GM23248 (cell line): ENCODE data around the gene PCTP. TPM values are rescaled to one million over a fixed set of nuclear protein-coding genes. Genes with fewer than 3 reads are reported as not detected.
A peak's percentile ranks its signal among the peaks of the same experiment; 100 is the strongest.

Source experiments
- DNase-seq: peaks from one replicate; pipeline ENCODE4 v3.0.0-alpha.2; 2015
- H2AFZ ChIP-seq: fragments of 200-600 bp; sonication (generic); 2 replicates; pipeline ENCODE4 v1.6.1; 2016; ENCODE audit warnings: antibody characterized with exemption
- H3F3A ChIP-seq: fragments of 200-600 bp; sonication (generic); 2 replicates; pipeline ENCODE4 v1.6.1; 2016; ENCODE audit warnings: mild to moderate bottlenecking, antibody characterized with exemption, mixed run types; ENCODE audit not compliant: insufficient read depth
- H3K27ac ChIP-seq: fragments of 200-600 bp; sonication (generic); 2 replicates; pipeline ENCODE4 v1.5.1; 2016; ENCODE audit warnings: mild to moderate bottlenecking
- H3K27me3 ChIP-seq: fragments of 200-600 bp; sonication (generic); replicated peaks from 2 replicates; pipeline ENCODE4 v1.6.1; 2016; ENCODE audit warnings: mild to moderate bottlenecking; ENCODE audit not compliant: insufficient read depth
- H3K36me3 ChIP-seq: fragments of 200-600 bp; sonication (generic); 2 replicates; pipeline ENCODE4 v1.6.1; 2016; ENCODE audit warnings: low read depth, mild to moderate bottlenecking
- H3K4me1 ChIP-seq: fragments of 200-600 bp; sonication (generic); 2 replicates; pipeline ENCODE4 v1.6.1; 2016; ENCODE audit warnings: mild to moderate bottlenecking; ENCODE audit not compliant: insufficient read depth
- H3K4me2 ChIP-seq: fragments of 200-600 bp; sonication (generic); one replicate; pipeline ENCODE4 v1.6.1; 2016; ENCODE audit warnings: mild to moderate bottlenecking; ENCODE audit not compliant: unreplicated experiment
- H3K4me3 ChIP-seq: fragments of 200-600 bp; sonication (generic); 2 replicates; pipeline ENCODE4 v1.5.1; 2016; ENCODE audit warnings: mild to moderate bottlenecking
- H3K79me2 ChIP-seq: fragments of 200-600 bp; sonication (generic); 2 replicates; pipeline ENCODE4 v1.6.1; 2016; ENCODE audit warnings: mild to moderate bottlenecking; ENCODE audit not compliant: insufficient read depth
- H3K9ac ChIP-seq: fragments of 200-600 bp; sonication (generic); 2 replicates; pipeline ENCODE4 v1.6.1; 2016; ENCODE audit warnings: mild to moderate bottlenecking
- H3K9me2 ChIP-seq: fragments of 200-600 bp; sonication (generic); 2 replicates; pipeline ENCODE4 v1.6.1; 2016; ENCODE audit warnings: mixed run types, mild to moderate bottlenecking, moderate library complexity; ENCODE audit not compliant: insufficient read depth
- H3K9me3 ChIP-seq: fragments of 200-600 bp; sonication (generic); one replicate; pipeline ENCODE4 v1.6.1; 2017; ENCODE audit warnings: low read depth
- H4K20me1 ChIP-seq: fragments of 200-600 bp; sonication (generic); 2 replicates; pipeline ENCODE4 v1.6.0; 2016; ENCODE audit not compliant: insufficient read depth
- EZH2 ChIP-seq: fragments of 200-600 bp; sonication (generic); IDR thresholded peaks from 2 replicates; pipeline ENCODE4 v1.6.1; 2018; ENCODE audit warnings: antibody characterized with exemption, mild to moderate bottlenecking; ENCODE audit not compliant: insufficient read depth, poor library complexity, severe bottlenecking
- EZH2phosphoT487 ChIP-seq: fragments of 200-600 bp; sonication (generic); IDR thresholded peaks from 2 replicates; pipeline ENCODE4 v1.6.1; 2018; ENCODE audit warnings: antibody characterized with exemption, moderate library complexity, mild to moderate bottlenecking, low read depth; ENCODE audit not compliant: insufficient read depth
- WGBS, 2 experiments: methylation state at CpG; one replicate each; pipeline ENCODE4 v1.1.6; 2015 to 2017; ENCODE audit warnings: low lambda C conversion rate in 2 of 2, low coverage in 1 of 2; ENCODE audit errors: missing lambda C conversion rate in 2 of 2; 5-methylcytosine and 5-hydroxymethylcytosine counted together
- in situ Hi-C: fragments of 300-500 bp; cut with MboI; formaldehyde crosslinking; loops from 2 replicates; pipeline ENCODE4 v1.15.0; 2020
- polyA plus RNA-seq: library from polyadenylated mRNA; unstranded; fragments of >200 nt; fragmentation: Nextera tagmentation; extraction: Ambion mirVana; gene quantifications from 2 replicates; pipeline ENCODE4 v1.2.1, GENCODE V29; 2016
- total RNA-seq: library from RNA; depleted of rRNA; stranded (reverse); fragments of >200 nt; shearing (Covaris generic); gene quantifications from 2 replicates; pipeline ENCODE4 v1.2.3, GENCODE V29; 2014

PCTP gene
- total and polyA plus RNA-seq, 2 experiments from 2014 or later = 6.9 to 7.9 TPM

- TF ChIP-seq EZH2 (no peak), EZH2phosphoT487 (no peak)
- DNase-seq = peak; percentile 21
Measured at GRCh38 chr17:55710410-55710809, 40.4 kb upstream of the PCTP start.

GRCh38 chr17:55710829-55711496 lies 39.9 kb upstream of the PCTP start:
- Histone ChIP-seq H3K9me2 (no peaks in the 10 kb centered on the region), H3K27me3 (no peaks in the 10 kb centered on the region), H2AFZ (no peak overlapping the region), H3K9me3 (no peaks in the 10 kb centered on the region), H3F3A (no peaks in the 10 kb centered on the region), H3K4me1 (peaks cover 5% of the 10 kb centered on the region; the same call in 1 of the 2 replicates), H4K20me1 (no peaks in the 10 kb centered on the region), H3K4me2 (no peak overlapping the region), H3K4me3 (no peak overlapping the region), H3K79me2 (no peaks in the 10 kb centered on the region), H3K36me3 (no peaks in the 10 kb centered on the region), H3K27ac (no peak overlapping the region), H3K9ac (no peak overlapping the region)
- 85 to 92% methylated on average over 4 of the region's 4 CpGs for WGBS, 2 experiments
- no peak for DNase-seq
- in situ Hi-C loops = loop anchor here (10.0 kb wide), 1 partner anchor 186 kb away; no protein-coding TSS in a partner anchor
- TF ChIP-seq EZH2 = no peak
- no peak for TF ChIP-seq EZH2phosphoT487

More at GRCh38 chr17:55710410-55710809, 40.4 kb upstream of the PCTP start:
- WGBS, 2 experiments = 77 to 80% methylated on average over 3 of the region's 3 CpGs
- Histone ChIP-seq H3K9me3 (no peaks in the 10 kb centered on the region), H3K27ac (no peak overlapping the region), H3K27me3 (no peaks in the 10 kb centered on the region), H3K79me2 (no peaks in the 10 kb centered on the region), H3K4me2 (no peak overlapping the region), H4K20me1 (no peaks in the 10 kb centered on the region), H3K4me3 (no peak overlapping the region), H3K9me2 (no peaks in the 10 kb centered on the region), H3F3A (no peaks in the 10 kb centered on the region), H3K4me1 (peaks cover 5% of the 10 kb centered on the region; the same call in 1 of the 2 replicates), H3K36me3 (no peaks in the 10 kb centered on the region), H3K9ac (no peak overlapping the region), H2AFZ (no peak overlapping the region)
- in situ Hi-C loops = loop anchor here (10.0 kb wide), 1 partner anchor 186 kb away; no protein-coding TSS in a partner anchor

- no peaks in the 10 kb centered on the region for H3K79me2 ChIP-seq
- H2AFZ ChIP-seq = no peak overlapping the region
- H4K20me1 ChIP-seq = no peaks in the 10 kb centered on the region
- no peak overlapping the region for H3K27ac ChIP-seq
- H3K4me3 ChIP-seq = no peak overlapping the region
- peaks cover 7% of the 10 kb centered on the region for H3F3A ChIP-seq
- H3K9ac ChIP-seq = no peak overlapping the region
- no peaks in the 10 kb centered on the region for H3K9me2 ChIP-seq
- H3K4me2 ChIP-seq = no peak overlapping the region
- H3K36me3 ChIP-seq = no peaks in the 10 kb centered on the region
- no peak for TF ChIP-seq EZH2phosphoT487
- no peak for TF ChIP-seq EZH2
- WGBS, 2 experiments = 54 to 58% methylated on average over 4 of the region's 4 CpGs
- in situ Hi-C loops = loop anchor here (10.0 kb wide), 1 partner anchor 193 kb away; no protein-coding TSS in a partner anchor
- H3K9me3 ChIP-seq = no peaks in the 10 kb centered on the region
- no peaks in the 10 kb centered on the region for H3K27me3 ChIP-seq
- DNase-seq = no peak
- H3K4me1 ChIP-seq = peaks cover 10% of the 10 kb centered on the region; the same call in 1 of the 2 replicates
Measured at GRCh38 chr17:55717432-55717831, 33.4 kb upstream of the PCTP start.

GRCh38 chr17:55717898-55718735 lies 32.7 kb upstream of the PCTP start:
- peaks cover 11% of the 10 kb centered on the region for H3F3A ChIP-seq
- no peak overlapping the region for H3K9ac ChIP-seq
- WGBS, 2 experiments = 46 to 49% methylated on average over 11 of the region's 11 CpGs
- no peak for TF ChIP-seq EZH2phosphoT487
- no peak for TF ChIP-seq EZH2
- H3K9me2 ChIP-seq = no peaks in the 10 kb centered on the region
- DNase-seq = peak; percentile 78
- peaks cover 13% of the 10 kb centered on the region for H3K4me1 ChIP-seq
- no peak overlapping the region for H3K4me3 ChIP-seq
- H3K27ac ChIP-seq = no peak overlapping the region
- in situ Hi-C loops = loop anchor here (10.0 kb wide), 1 partner anchor 193 kb away; no protein-coding TSS in a partner anchor
- no peak overlapping the region for H3K4me2 ChIP-seq
- H3K79me2 ChIP-seq = no peaks in the 10 kb centered on the region
- H3K27me3 ChIP-seq = no peaks in the 10 kb centered on the region
- no peaks in the 10 kb centered on the region for H3K36me3 ChIP-seq
- no peaks in the 10 kb centered on the region for H4K20me1 ChIP-seq
- H2AFZ ChIP-seq = no peak overlapping the region
- H3K9me3 ChIP-seq = no peaks in the 10 kb centered on the region
